ENCODE data around the gene COPRS.

COPRS gene, protein sequence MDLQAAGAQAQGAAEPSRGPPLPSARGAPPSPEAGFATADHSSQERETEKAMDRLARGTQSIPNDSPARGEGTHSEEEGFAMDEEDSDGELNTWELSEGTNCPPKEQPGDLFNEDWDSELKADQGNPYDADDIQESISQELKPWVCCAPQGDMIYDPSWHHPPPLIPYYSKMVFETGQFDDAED

GRCh38 chr17:31858642-31859486, at the start of gene COPRS:
COPRS (minus strand) TSS chr17:31859244; CDS start chr17:31859199, 45 bp downstream.
- Histone ChIP-seq H3K27ac (peak within 1 kb of the TSS; percentile 68 to 86 (median 81)), H3K4me3 (peak within 1 kb of the TSS; percentile 68 to 82 (median 73)), H3K36me3 (peaks cover 31 to 70% (median 48%) of the 10 kb centered on the region in 11 experiments), H3K4me2 (peak within 1 kb of the TSS; percentile 87 to 99 (median 94)), H3K9me3 (replicated peaks in 1 of 11) (no peaks in the 10 kb centered on the region), H4K20me1 (peaks cover 8 to 56% (median 33%) of the 10 kb centered on the region in 11 experiments; a peak in 21 of 22 replicates), H3K9ac (peak within 1 kb of the TSS; percentile 78 to 93 (median 86)), H3K4me1 (peaks cover 17 to 27% (median 23%) of the 10 kb centered on the region in 10 experiments), H3K27me3 (no peaks in the 10 kb centered on the region)
- no peak for TF ChIP-seq Cebpa-rat (IDR thresholded peaks at IDR 0.05)

- H4K20me1 ChIP-seq, result no peaks in the 10 kb centered on the region
- peaks cover 6 to 20% (median 16%) of the 10 kb centered on the region in 10 experiments for H3K4me1 ChIP-seq
- H3K27ac ChIP-seq, result no peak overlapping the region
- no peak overlapping the region for H3K4me3 ChIP-seq
- no peak for TF ChIP-seq Cebpa-rat (IDR thresholded peaks at IDR 0.05)
- H3K9ac ChIP-seq, result no peak overlapping the region
- no peaks in the 10 kb centered on the region for H3K36me3 ChIP-seq
- no peaks in the 10 kb centered on the region for H3K9me3 ChIP-seq (replicated peaks in 1 of 11)
- no peaks in the 10 kb centered on the region for H3K27me3 ChIP-seq
- H3K4me2 ChIP-seq, result no peak overlapping the region
Measured at GRCh38 chr17:31908386-31908785, 49.3 kb upstream of the COPRS start.

DNA sequence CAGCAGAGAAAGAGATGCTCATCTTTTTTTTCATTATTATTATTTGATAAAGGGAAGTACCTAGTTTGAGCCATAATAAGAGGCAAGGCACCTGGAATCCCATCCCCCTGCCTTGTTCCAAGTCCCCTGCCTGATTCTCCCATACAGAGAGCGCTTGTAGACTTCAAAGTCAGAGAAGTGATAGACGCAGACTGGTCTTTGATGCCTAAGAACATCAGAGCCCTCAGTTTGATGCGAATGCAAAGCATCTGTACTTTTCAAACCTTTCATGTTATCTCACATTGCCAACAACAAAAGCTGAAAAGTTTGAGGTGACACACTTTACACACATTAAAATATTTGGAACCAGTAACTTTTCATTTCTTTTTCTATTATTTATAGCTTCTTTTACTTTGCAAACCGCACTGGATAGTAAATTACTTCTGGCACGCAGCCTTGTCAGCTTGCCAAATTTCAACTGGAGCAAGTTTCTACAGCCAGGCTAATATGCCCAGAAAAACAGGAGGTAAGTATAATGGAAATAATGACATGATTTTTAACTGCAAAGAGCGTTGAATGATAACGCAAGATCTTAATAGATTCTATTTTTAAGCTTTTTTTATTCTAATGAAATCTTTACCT, 48.4 kb upstream of the COPRS start:
- no peaks in the 10 kb centered on the region for H3K27me3 ChIP-seq
- no peaks in the 10 kb centered on the region for H3K36me3 ChIP-seq
- no peaks in the 10 kb centered on the region for H4K20me1 ChIP-seq
- no peaks in the 10 kb centered on the region for H3K9me3 ChIP-seq (replicated peaks in 1 of 11)
- H3K4me2 ChIP-seq, result no peak overlapping the region
- no peak overlapping the region for H3K27ac ChIP-seq
- H3K4me1 ChIP-seq, result peaks cover 0 to 12% (median 7%) of the 10 kb centered on the region in 10 experiments; a peak in 13 of 20 replicates
- H3K4me3 ChIP-seq, result no peak overlapping the region
- no peak for TF ChIP-seq Cebpa-rat (IDR thresholded peaks at IDR 0.05)
- H3K9ac ChIP-seq, result no peak overlapping the region

GRCh38 chr17:31903401-31903800, 44.4 kb upstream of the COPRS start:
- H3K4me2 ChIP-seq, result no peak overlapping the region
- no peaks in the 10 kb centered on the region for H3K9me3 ChIP-seq (replicated peaks in 1 of 11)
- H3K36me3 ChIP-seq, result peaks cover 12 to 18% (median 16%) of the 10 kb centered on the region in 11 experiments
- peaks cover 0 to 28% (median 22%) of the 10 kb centered on the region in 11 experiments; a peak in 11 of 22 replicates for H4K20me1 ChIP-seq
- no peak overlapping the region for H3K4me3 ChIP-seq
- no peak overlapping the region for H3K27ac ChIP-seq
- H3K9ac ChIP-seq, result no peak overlapping the region
- no peak for TF ChIP-seq Cebpa-rat (IDR thresholded peaks at IDR 0.05)
- no peaks in the 10 kb centered on the region for H3K27me3 ChIP-seq
- H3K4me1 ChIP-seq, result peaks cover 9 to 21% (median 14%) of the 10 kb centered on the region in 10 experiments; a peak in 19 of 20 replicates

DNA sequence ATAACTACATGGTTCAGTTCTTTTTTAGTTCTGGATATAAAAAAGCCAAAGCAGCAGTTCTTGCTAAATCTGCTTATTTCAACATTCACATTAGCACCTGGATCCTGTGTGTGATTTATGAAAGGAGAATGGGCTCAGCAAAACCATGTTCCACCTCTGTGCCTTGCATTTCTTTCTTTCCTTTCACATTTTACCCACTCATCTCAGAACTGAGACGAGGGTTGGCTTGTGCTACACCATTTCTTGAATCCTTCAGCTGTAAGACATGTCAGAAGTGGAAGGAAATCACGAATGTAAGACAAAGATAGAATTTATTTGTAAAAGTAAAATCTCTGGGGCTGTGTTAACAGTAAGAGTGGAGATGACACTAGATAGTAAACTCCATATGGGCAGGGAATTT, 43.6 kb upstream of the COPRS start:
- Histone ChIP-seq H3K27ac (no peak overlapping the region), H3K4me3 (no peak overlapping the region), H3K4me2 (no peak overlapping the region), H4K20me1 (peaks cover 0 to 35% (median 22%) of the 10 kb centered on the region in 11 experiments; a peak in 11 of 22 replicates), H3K9me3 (replicated peaks in 1 of 11) (no peaks in the 10 kb centered on the region), H3K27me3 (no peaks in the 10 kb centered on the region), H3K9ac (no peak overlapping the region), H3K36me3 (peaks cover 19 to 25% (median 23%) of the 10 kb centered on the region in 11 experiments), H3K4me1 (peaks cover 9 to 21% (median 14%) of the 10 kb centered on the region in 10 experiments; a peak in 19 of 20 replicates)
- TF ChIP-seq Cebpa-rat (IDR thresholded peaks at IDR 0.05), result no peak

DNA sequence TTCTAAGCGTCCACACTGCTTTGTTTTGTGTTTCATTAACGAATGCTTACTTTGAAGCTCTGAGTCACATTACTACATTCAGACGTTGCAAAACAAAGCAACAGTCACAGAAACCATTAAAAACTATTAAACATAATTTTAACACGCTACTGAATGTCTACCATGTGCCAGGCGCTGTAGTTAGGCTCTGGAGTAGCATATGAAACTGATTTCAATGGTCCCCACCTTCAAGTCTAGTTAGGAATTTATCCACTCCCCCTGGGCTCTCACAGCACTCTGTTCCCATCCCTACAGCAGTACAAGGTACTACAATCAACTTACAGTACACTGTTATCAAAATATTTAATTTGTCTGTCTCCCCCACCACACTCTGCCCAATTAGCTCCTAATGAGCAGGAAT, 41.8 kb upstream of the COPRS start:
- H4K20me1 ChIP-seq, result peaks cover 0 to 52% (median 29%) of the 10 kb centered on the region in 11 experiments; a peak in 14 of 22 replicates
- peak overlapping the region; percentile 84 to 88 (median 86) for H3K9ac ChIP-seq
- peak overlapping the region; percentile 71 to 95 (median 85) for H3K4me2 ChIP-seq
- no peak for TF ChIP-seq Cebpa-rat (IDR thresholded peaks at IDR 0.05)
- H3K27ac ChIP-seq, result peak overlapping the region; percentile 41 to 84 (median 77); a peak in 21 of 22 replicates
- H3K36me3 ChIP-seq, result peaks cover 37 to 43% (median 41%) of the 10 kb centered on the region in 11 experiments
- H3K9me3 ChIP-seq (replicated peaks in 1 of 11), result no peaks in the 10 kb centered on the region
- no peaks in the 10 kb centered on the region for H3K27me3 ChIP-seq
- peaks cover 9 to 21% (median 14%) of the 10 kb centered on the region in 10 experiments; a peak in 19 of 20 replicates for H3K4me1 ChIP-seq
- peak overlapping the region; percentile 78 to 97 (median 86) for H3K4me3 ChIP-seq

GRCh38 chr17:31888124-31888523, 29.1 kb upstream of the COPRS start:
- Histone ChIP-seq H3K36me3 (peaks cover 75 to 100% (median 97%) of the 10 kb centered on the region in 11 experiments), H3K4me1 (peaks cover 28 to 46% (median 38%) of the 10 kb centered on the region in 10 experiments), H3K9ac (peak overlapping the region in 10 of 11 experiments; percentile 6 to 72 (median 58); a peak in 14 of 22 replicates), H3K27me3 (no peaks in the 10 kb centered on the region), H3K9me3 (replicated peaks in 1 of 11) (no peaks in the 10 kb centered on the region), H3K4me2 (peak overlapping the region; percentile 33 to 92 (median 75); a peak in 21 of 22 replicates), H3K4me3 (peak overlapping the region in 4 of 10 experiments; percentile 15 to 57 (median 34); a peak in 5 of 20 replicates), H3K27ac (peak overlapping the region in 10 of 11 experiments; percentile 12 to 84 (median 66); a peak in 17 of 22 replicates), H4K20me1 (peaks cover 0 to 41% (median 7%) of the 10 kb centered on the region in 11 experiments; a peak in 11 of 22 replicates)
- TF ChIP-seq Cebpa-rat (IDR thresholded peaks at IDR 0.05), result no peak

- TF ChIP-seq Cebpa-rat (IDR thresholded peaks at IDR 0.05), result no peak
- Histone ChIP-seq H3K4me3 (no peak overlapping the region), H4K20me1 (peaks cover 0 to 36% (median 7%) of the 10 kb centered on the region in 11 experiments; a peak in 12 of 22 replicates), H3K9me3 (replicated peaks in 1 of 11) (no peaks in the 10 kb centered on the region), H3K9ac (no peak overlapping the region), H3K4me1 (peaks cover 0 to 14% (median 5%) of the 10 kb centered on the region in 10 experiments; a peak in 14 of 20 replicates), H3K4me2 (no peak overlapping the region), H3K27me3 (no peaks in the 10 kb centered on the region), H3K27ac (no peak overlapping the region), H3K36me3 (peaks cover 98 to 100% (median 100%) of the 10 kb centered on the region in 11 experiments)
Measured at GRCh38 chr17:31882571-31882970, 23.5 kb upstream of the COPRS start.
